Measurements from ENCODE around the gene P2RY12.

The P2RY12 gene

GRCh38 chr3:151331696-151332095 is 52.9 kb downstream of the P2RY12 start:
- H3K4me1 Mint-ChIP-seq, result peaks cover 6% of the 10 kb centered on the region
- H3K36me3 Mint-ChIP-seq, result no peaks in the 10 kb centered on the region
- no peak overlapping the region for H3K4me3 Mint-ChIP-seq
- no peak for ATAC-seq
- no peak overlapping the region for H3K27ac Mint-ChIP-seq
- no peaks in the 10 kb centered on the region for H3K9me3 Mint-ChIP-seq
- no peaks in the 10 kb centered on the region for H3K27me3 Mint-ChIP-seq

DNA sequence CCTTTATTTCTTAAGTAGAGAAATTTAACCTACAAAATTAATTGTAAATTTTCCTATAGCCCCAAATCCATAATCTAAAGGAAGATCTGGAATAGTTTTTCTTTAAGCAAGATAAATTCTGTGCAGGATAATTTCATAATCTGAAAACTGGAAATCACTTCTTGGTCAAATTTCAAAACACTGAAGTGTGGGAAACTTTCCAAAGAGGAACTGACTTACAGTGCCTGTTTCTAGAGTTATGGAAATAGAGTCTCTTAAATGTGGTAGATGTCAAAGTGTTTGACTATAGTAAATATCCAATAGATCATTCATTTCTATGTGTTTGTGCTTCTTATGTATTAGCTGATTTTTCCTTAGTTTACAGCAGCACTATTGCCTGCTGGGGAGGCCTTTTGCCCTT is 53.7 kb downstream of the P2RY12 start:
- Mint-ChIP-seq H3K4me3 (no peak overlapping the region), H3K4me1 (peaks cover 6% of the 10 kb centered on the region), H3K9me3 (no peaks in the 10 kb centered on the region), H3K27ac (no peak overlapping the region), H3K36me3 (no peaks in the 10 kb centered on the region), H3K27me3 (no peaks in the 10 kb centered on the region)
- no peak for ATAC-seq

GRCh38 chr3:151330379-151330778 is 54.2 kb downstream of the P2RY12 start:
- H3K4me3 Mint-ChIP-seq, result no peak overlapping the region
- no peaks in the 10 kb centered on the region for H3K36me3 Mint-ChIP-seq
- H3K27ac Mint-ChIP-seq, result no peak overlapping the region
- no peaks in the 10 kb centered on the region for H3K9me3 Mint-ChIP-seq
- no peak for ATAC-seq
- H3K4me1 Mint-ChIP-seq, result peaks cover 6% of the 10 kb centered on the region
- H3K27me3 Mint-ChIP-seq, result no peaks in the 10 kb centered on the region

DNA sequence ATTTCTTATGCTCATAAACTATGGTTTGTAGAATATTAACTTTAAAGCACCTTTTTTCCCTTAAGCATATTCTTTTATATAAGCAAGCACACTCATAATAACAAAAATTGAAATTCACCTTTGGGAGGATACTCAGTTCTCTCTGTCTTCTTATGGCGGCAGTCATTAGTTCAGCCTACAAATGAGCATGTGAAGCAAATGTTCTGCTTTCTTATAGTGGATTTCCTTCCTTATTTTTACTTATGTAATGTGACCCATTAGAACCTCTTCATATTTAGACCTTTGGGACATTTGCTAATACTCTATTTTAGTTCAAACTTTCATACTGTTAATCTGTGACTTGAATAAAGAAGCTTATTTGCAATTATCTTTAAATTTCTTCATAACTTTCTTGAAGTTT is 55.2 kb downstream of the P2RY12 start, which contains the start of gene P2RY13:
TSS of gene P2RY13 (minus strand) at position 187 of the 400 bp plus-strand sequence. CDS start at position 166, 21 bp downstream.
- peak within 1 kb of the TSS; percentile 42 for H3K4me3 Mint-ChIP-seq
- no peaks in the 10 kb centered on the region for H3K9me3 Mint-ChIP-seq
- peak within 1 kb of the TSS; percentile 35 for H3K27ac Mint-ChIP-seq
- H3K27me3 Mint-ChIP-seq, result no peaks in the 10 kb centered on the region
- H3K36me3 Mint-ChIP-seq, result no peaks in the 10 kb centered on the region
- no peak for ATAC-seq
- peaks cover 6% of the 10 kb centered on the region for H3K4me1 Mint-ChIP-seq

DNA sequence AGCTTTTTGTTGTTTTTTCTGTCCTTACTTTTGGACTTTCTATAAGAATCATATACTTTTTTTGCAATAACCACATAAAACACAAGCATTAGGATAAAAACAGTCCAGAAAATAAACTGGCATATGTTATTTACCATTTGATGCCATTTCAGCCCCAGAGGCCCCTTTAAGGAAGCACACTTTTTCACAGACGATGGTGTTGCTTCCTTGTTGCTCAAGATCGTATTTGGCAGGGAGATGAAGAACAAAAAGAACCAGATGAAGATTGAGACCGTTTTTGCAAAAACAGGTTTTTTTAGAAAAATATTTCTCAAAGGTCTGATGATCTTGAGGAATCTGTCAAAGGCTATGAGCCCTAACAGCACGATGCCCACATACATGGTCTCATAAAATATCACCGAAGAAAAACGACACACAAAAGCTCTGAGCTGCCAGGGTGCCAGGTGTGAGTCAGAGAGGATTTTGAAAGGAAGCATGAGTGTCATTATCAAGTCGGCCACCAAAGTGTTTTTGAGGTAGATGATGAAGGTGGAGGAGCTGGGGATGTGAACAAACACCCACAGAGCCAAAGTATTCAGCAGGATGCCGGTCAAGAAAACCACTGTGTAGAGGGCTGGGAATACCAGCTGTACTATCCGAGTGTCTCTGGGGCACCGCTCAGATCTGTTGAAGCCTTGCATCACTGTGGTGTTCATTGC is 56.1 kb downstream of the P2RY12 start:
- no peak for ATAC-seq
- H3K9me3 Mint-ChIP-seq, result no peaks in the 10 kb centered on the region
- peak overlapping the region; percentile 42 for H3K4me3 Mint-ChIP-seq
- no peaks in the 10 kb centered on the region for H3K36me3 Mint-ChIP-seq
- no peaks in the 10 kb centered on the region for H3K27me3 Mint-ChIP-seq
- H3K4me1 Mint-ChIP-seq, result peaks cover 6% of the 10 kb centered on the region
- peak overlapping the region; percentile 35 for H3K27ac Mint-ChIP-seq

GRCh38 chr3:151327571-151328198 is 56.9 kb downstream of the P2RY12 start:
- no peaks in the 10 kb centered on the region for H3K9me3 Mint-ChIP-seq
- H3K4me1 Mint-ChIP-seq, result peaks cover 6% of the 10 kb centered on the region
- H3K4me3 Mint-ChIP-seq, result no peak overlapping the region
- H3K27ac Mint-ChIP-seq, result no peak overlapping the region
- no peaks in the 10 kb centered on the region for H3K27me3 Mint-ChIP-seq
- no peak for ATAC-seq
- no peaks in the 10 kb centered on the region for H3K36me3 Mint-ChIP-seq

DNA sequence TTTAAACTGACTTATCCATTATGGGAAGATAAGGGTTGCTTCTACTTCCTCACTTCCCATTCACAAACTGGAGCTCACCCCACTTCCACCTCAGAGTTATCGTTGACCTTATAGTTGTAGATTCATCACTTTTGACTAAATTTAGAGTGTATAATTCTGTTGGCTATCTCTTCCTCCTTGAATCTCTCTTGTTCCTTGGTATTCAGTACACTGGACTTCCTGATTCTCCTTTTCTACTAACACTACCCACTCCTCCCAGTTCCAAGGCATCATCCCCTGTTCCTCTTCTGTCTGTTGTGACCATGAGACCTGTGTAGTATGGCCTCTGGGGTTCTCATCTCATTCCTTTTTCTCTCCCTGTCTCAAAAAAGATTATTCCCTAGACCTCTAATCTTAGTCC is 62.0 kb downstream of the P2RY12 start:
- no peaks in the 10 kb centered on the region for H3K27me3 Mint-ChIP-seq
- no peak for ATAC-seq
- H3K4me1 Mint-ChIP-seq, result peaks cover 6% of the 10 kb centered on the region
- H3K9me3 Mint-ChIP-seq, result no peaks in the 10 kb centered on the region
- no peaks in the 10 kb centered on the region for H3K36me3 Mint-ChIP-seq
- H3K4me3 Mint-ChIP-seq, result no peak overlapping the region
- no peak overlapping the region for H3K27ac Mint-ChIP-seq

DNA sequence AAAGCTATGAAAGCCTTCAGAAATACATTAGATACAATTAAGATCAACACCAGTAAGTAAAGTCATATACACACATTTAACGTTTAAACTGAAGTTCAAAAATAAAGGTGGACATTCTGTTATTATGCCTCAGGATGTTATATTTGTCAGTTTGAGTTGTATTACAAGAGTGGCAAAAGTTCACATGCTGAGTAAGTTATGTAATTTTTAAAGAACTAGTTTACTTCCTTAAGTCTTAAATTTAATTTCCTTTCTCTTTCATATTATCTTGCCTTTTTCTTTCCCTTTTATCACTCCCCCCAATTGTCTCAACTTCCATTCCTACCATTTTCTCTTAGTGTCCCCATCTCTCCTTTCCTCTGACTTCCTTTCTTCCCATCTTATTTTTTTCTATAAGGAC is 63.0 kb downstream of the P2RY12 start:
- H3K9me3 Mint-ChIP-seq, result no peaks in the 10 kb centered on the region
- no peaks in the 10 kb centered on the region for H3K27me3 Mint-ChIP-seq
- H3K4me1 Mint-ChIP-seq, result peaks cover 6% of the 10 kb centered on the region
- no peak for ATAC-seq
- no peaks in the 10 kb centered on the region for H3K36me3 Mint-ChIP-seq
- no peak overlapping the region for H3K27ac Mint-ChIP-seq
- H3K4me3 Mint-ChIP-seq, result no peak overlapping the region

GRCh38 chr3:151320131-151320530 is 64.4 kb downstream of the P2RY12 start:
- no peaks in the 10 kb centered on the region for H3K27me3 Mint-ChIP-seq
- H3K36me3 Mint-ChIP-seq, result no peaks in the 10 kb centered on the region
- no peak overlapping the region for H3K4me3 Mint-ChIP-seq
- ATAC-seq, result no peak
- no peaks in the 10 kb centered on the region for H3K9me3 Mint-ChIP-seq
- H3K4me1 Mint-ChIP-seq, result peaks cover 6% of the 10 kb centered on the region
- H3K27ac Mint-ChIP-seq, result no peak overlapping the region

- Mint-ChIP-seq H3K4me1 (peaks cover 6% of the 10 kb centered on the region), H3K9me3 (no peaks in the 10 kb centered on the region), H3K27me3 (no peaks in the 10 kb centered on the region), H3K4me3 (no peak overlapping the region), H3K36me3 (no peaks in the 10 kb centered on the region), H3K27ac (no peak overlapping the region)
- ATAC-seq, result no peak
Measured at GRCh38 chr3:151319628-151320027, 64.9 kb downstream of the P2RY12 start.

DNA sequence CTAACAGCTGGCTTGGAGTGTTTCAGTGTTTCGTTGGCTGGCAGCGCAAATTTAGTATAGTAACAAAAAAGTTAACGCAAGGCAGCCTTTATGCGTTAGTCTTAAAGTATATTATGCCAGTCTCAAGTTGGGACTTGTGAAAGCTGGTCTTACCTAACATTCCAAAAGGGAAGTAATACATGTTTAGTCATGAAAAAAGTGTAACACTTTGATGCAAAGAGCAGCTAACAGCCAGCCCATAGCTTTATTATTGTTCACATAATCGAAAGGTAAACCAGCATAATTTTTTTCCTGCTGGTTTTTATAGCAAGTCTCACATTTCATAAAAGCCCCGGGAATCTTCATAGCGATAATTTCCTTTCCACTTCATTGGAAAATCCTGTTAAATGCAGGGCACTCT is 65.6 kb downstream of the P2RY12 start:
- Mint-ChIP-seq H3K4me1 (peaks cover 6% of the 10 kb centered on the region), H3K27me3 (no peaks in the 10 kb centered on the region), H3K27ac (no peak overlapping the region), H3K9me3 (no peaks in the 10 kb centered on the region), H3K4me3 (no peak overlapping the region), H3K36me3 (no peaks in the 10 kb centered on the region)
- ATAC-seq, result no peak

GRCh38 chr3:151318313-151318712 is 66.2 kb downstream of the P2RY12 start:
- H3K4me3 Mint-ChIP-seq, result no peak overlapping the region
- H3K27me3 Mint-ChIP-seq, result no peaks in the 10 kb centered on the region
- H3K4me1 Mint-ChIP-seq, result peaks cover 6% of the 10 kb centered on the region
- H3K9me3 Mint-ChIP-seq, result no peaks in the 10 kb centered on the region
- no peak overlapping the region for H3K27ac Mint-ChIP-seq
- H3K36me3 Mint-ChIP-seq, result no peaks in the 10 kb centered on the region
- no peak for ATAC-seq

DNA sequence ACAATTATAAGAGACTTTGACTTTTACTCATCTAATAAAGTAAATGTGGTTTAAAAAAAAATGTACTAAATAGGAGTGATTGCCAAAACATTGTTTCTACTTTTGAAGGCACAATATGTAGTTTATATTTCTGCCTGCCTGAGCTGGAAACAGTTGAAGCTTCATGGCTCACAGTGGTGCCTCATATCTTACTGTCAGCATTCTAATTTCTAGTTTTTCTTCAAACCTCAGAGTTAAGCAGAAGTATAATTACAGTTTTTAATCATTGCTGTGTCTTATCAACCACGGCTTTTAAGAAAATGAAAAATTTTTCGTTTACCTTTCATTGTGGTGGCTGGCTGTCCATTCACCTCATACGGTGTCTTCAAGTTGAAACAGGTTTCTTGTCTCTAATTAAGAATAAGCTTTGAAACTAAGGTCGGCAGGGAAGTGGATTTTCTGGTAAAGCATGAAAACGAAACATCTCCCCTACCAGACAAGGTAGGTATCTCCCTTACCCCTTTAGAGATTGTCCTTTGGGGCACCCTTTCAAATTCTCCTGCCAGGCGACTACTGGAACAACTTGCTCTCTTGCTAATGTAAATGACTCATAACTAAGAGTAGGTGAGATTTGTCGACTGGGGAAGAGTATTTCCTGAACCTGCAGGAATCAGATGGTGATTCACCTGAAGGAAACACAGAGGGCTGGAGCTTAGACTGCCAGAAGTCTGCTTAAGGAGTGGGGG is 68.1 kb downstream of the P2RY12 start, which contains the start of gene GPR87:
TSS of gene GPR87 (minus strand) at position 554 of the 725 bp plus-strand sequence. CDS start 16,720 bp downstream, outside the sequence.
- peaks cover under 1% of the 10 kb centered on the region for H3K4me1 Mint-ChIP-seq
- no peaks in the 10 kb centered on the region for H3K9me3 Mint-ChIP-seq
- H3K4me3 Mint-ChIP-seq, result no peak within 1 kb of the TSS

DNA sequence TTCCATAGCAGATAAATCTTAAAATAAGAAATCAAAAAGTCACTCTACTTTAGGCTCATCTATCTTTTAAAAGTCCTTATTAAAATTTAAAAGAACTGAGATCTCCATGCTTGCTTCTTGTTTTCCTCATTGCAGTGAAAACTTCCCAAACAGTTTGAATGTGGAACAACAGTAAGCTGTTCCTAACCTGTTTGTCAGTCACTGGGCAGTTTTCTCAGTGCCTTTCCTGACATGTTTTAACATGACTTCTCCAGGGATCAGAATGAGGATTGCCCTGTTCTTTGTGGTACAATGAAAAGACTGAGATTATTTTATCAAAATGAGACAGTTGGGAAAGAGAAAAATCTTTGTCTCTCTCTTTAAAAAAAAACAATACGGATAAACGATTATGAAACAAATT is 68.7 kb downstream of the P2RY12 start:
- H3K27me3 Mint-ChIP-seq, result no peaks in the 10 kb centered on the region
- H3K9me3 Mint-ChIP-seq, result no peaks in the 10 kb centered on the region
- H3K36me3 Mint-ChIP-seq, result no peaks in the 10 kb centered on the region
- H3K4me1 Mint-ChIP-seq, result no peaks in the 10 kb centered on the region
- H3K27ac Mint-ChIP-seq, result no peak overlapping the region
- ATAC-seq, result no peak
- no peak overlapping the region for H3K4me3 Mint-ChIP-seq

More for the DNA sequence above, 68.1 kb downstream of the P2RY12 start, which contains the start of gene GPR87:
- no peaks in the 10 kb centered on the region for H3K27me3 Mint-ChIP-seq
- no peak within 1 kb of the TSS for H3K27ac Mint-ChIP-seq
- ATAC-seq, result no peak
- H3K36me3 Mint-ChIP-seq, result no peaks in the 10 kb centered on the region

DNA sequence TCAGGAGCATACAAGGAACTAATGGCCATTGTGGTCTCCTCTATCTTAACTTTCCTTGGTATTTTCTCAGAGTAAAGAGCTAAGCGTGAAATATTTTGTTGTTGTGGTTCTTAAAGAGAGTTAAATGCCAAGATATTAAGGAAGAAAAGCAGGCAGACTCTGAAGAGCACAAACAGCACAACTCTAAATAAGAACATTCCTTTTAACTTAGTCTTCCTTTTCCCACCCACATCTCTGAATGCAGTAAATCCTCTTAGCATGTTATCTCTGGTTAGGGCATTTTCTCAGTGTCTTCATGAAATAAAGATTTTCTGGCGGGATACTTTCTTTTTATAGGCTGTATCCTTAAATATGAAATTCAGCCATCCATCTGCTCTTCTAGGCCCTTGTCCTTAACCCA is 69.4 kb downstream of the P2RY12 start:
- H3K27me3 Mint-ChIP-seq, result no peaks in the 10 kb centered on the region
- no peak for ATAC-seq
- no peaks in the 10 kb centered on the region for H3K4me1 Mint-ChIP-seq
- no peaks in the 10 kb centered on the region for H3K9me3 Mint-ChIP-seq
- no peak overlapping the region for H3K4me3 Mint-ChIP-seq
- no peaks in the 10 kb centered on the region for H3K36me3 Mint-ChIP-seq
- no peak overlapping the region for H3K27ac Mint-ChIP-seq
